Neural progenitor cell (in vitro differentiated cells): ENCODE results near the gene HCFC1. TPM values are rescaled to one million over a fixed set of nuclear protein-coding genes. Genes with fewer than 3 reads are reported as not detected.
A peak's percentile ranks its signal among the peaks of the same experiment; 100 is the strongest.

Experiments used
- DNase-seq: peaks from one replicate; pipeline ENCODE4 v3.0.0-alpha.2; 2016; ENCODE audit warnings: low spot score
- H2AFZ ChIP-seq: fragments of 200-600 bp; sonication (generic); replicated peaks from 2 replicates; pipeline ENCODE4 v1.6.1; 2016; ENCODE audit warnings: antibody characterized with exemption
- H3F3A ChIP-seq: fragments of 200-600 bp; sonication (generic); 2 replicates; pipeline ENCODE4 v1.6.1; 2016; ENCODE audit warnings: antibody characterized with exemption, low read depth
- H3K27ac ChIP-seq: fragments of 200-600 bp; sonication (generic); 2 replicates; pipeline ENCODE4 v1.5.1; 2016; ENCODE audit warnings: mild to moderate bottlenecking
- H3K27me3 ChIP-seq: fragments of 200-600 bp; sonication (generic); 2 replicates; pipeline ENCODE4 v1.6.1; 2016; ENCODE audit warnings: mild to moderate bottlenecking, moderate library complexity
- H3K36me3 ChIP-seq: fragments of 200-600 bp; sonication (generic); 2 replicates; pipeline ENCODE4 v1.5.1; 2016
- H3K4me1 ChIP-seq: fragments of 200-600 bp; sonication (generic); 2 replicates; pipeline ENCODE4 v1.6.1; 2016; ENCODE audit warnings: mixed run types
- H3K4me2 ChIP-seq: fragments of 200-600 bp; sonication (generic); 2 replicates; pipeline ENCODE4 v1.6.1; 2016
- H3K4me3 ChIP-seq: fragments of 200-600 bp; sonication (generic); 2 replicates; pipeline ENCODE4 v1.5.1; 2016
- H3K79me2 ChIP-seq: fragments of 200-600 bp; sonication (generic); 2 replicates; pipeline ENCODE4 v1.6.1; 2016; ENCODE audit warnings: low read depth
- H3K9ac ChIP-seq: fragments of 200-600 bp; sonication (generic); 2 replicates; pipeline ENCODE4 v1.6.1; 2016
- H3K9me3 ChIP-seq: fragments of 200-600 bp; sonication (generic); 2 replicates; pipeline ENCODE4 v1.5.1; 2016; ENCODE audit warnings: low read depth
- H4K20me1 ChIP-seq: fragments of 200-600 bp; sonication (generic); 2 replicates; pipeline ENCODE4 v1.6.1; 2016; ENCODE audit warnings: low read depth
- H3K27ac Mint-ChIP-seq: 3 replicates; pipeline ENCODE4 v1.8.0; 2021; ENCODE audit warnings: mixed read lengths
- H3K27me3 Mint-ChIP-seq: 2 replicates; pipeline ENCODE4 v1.8.0; 2022; ENCODE audit warnings: low read depth, mild to moderate bottlenecking, inconsistent platforms, moderate library complexity, mixed read lengths; ENCODE audit not compliant: insufficient read depth
- H3K36me3 Mint-ChIP-seq: 3 replicates; pipeline ENCODE4 v1.8.0; 2021; ENCODE audit warnings: mixed read lengths
- H3K4me1 Mint-ChIP-seq: 3 replicates; pipeline ENCODE4 v1.8.0; 2021; ENCODE audit warnings: mixed read lengths
- H3K4me3 Mint-ChIP-seq: 3 replicates; pipeline ENCODE4 v1.8.0; 2021; ENCODE audit warnings: mild to moderate bottlenecking, moderate library complexity, mixed read lengths
- H3K9me3 Mint-ChIP-seq: 3 replicates; pipeline ENCODE4 v1.8.0; 2020; ENCODE audit warnings: mixed read lengths
- CTCF ChIP-seq: fragments of 200-600 bp; sonication (generic); IDR thresholded peaks from 2 replicates; pipeline ENCODE4 v1.5.1; 2017; ENCODE audit warnings: antibody characterized with exemption, mild to moderate bottlenecking
- EZH2 ChIP-seq: fragments of 200-600 bp; sonication (generic); IDR thresholded peaks from 2 replicates; pipeline ENCODE4 v1.6.1; 2017; ENCODE audit warnings: antibody characterized with exemption, mild to moderate bottlenecking, moderate library complexity
- EZH2phosphoT487 ChIP-seq: fragments of 200-600 bp; sonication (generic); IDR thresholded peaks from 2 replicates; pipeline ENCODE4 v1.6.1; 2017; ENCODE audit warnings: antibody characterized with exemption
- total RNA-seq: library from RNA; depleted of rRNA; stranded (reverse); fragments of >200 nt; gene quantifications from 2 replicates; pipeline ENCODE4 v1.2.3, GENCODE V29; 2015; ENCODE audit warnings: low replicate concordance

The HCFC1 gene
- total RNA-seq, 1 donor from 2014 or later, result 20.7 TPM

GRCh38 chrX:153953892-153954557 is 17.6 kb downstream of the HCFC1 start:
- peaks cover 6% of the 10 kb centered on the region for H4K20me1 ChIP-seq
- H3K9me3 Mint-ChIP-seq, result no peaks in the 10 kb centered on the region
- H3K4me2 ChIP-seq, result no peak overlapping the region
- H3K27ac Mint-ChIP-seq, result no peak overlapping the region
- no peaks in the 10 kb centered on the region for H3K4me1 ChIP-seq
- H3K9me3 ChIP-seq, result no peaks in the 10 kb centered on the region
- no peaks in the 10 kb centered on the region for H3K36me3 ChIP-seq
- H3K36me3 Mint-ChIP-seq, result peaks cover 40% of the 10 kb centered on the region
- no peak for DNase-seq
- H3K4me1 Mint-ChIP-seq, result peaks cover 15% of the 10 kb centered on the region
- TF ChIP-seq CTCF (no peak), EZH2 (no peak), EZH2phosphoT487 (no peak)
- no peak overlapping the region for H3K4me3 ChIP-seq
- H3K9ac ChIP-seq, result no peak overlapping the region
- no peaks in the 10 kb centered on the region for H3K27me3 ChIP-seq
- no peak overlapping the region for H3K27ac ChIP-seq
- no peak overlapping the region for H2AFZ ChIP-seq
- peaks cover 9% of the 10 kb centered on the region for H3K27me3 Mint-ChIP-seq
- H3K79me2 ChIP-seq, result peaks cover 11% of the 10 kb centered on the region
- H3F3A ChIP-seq, result peaks cover 16% of the 10 kb centered on the region
- H3K4me3 Mint-ChIP-seq, result no peak overlapping the region

DNA sequence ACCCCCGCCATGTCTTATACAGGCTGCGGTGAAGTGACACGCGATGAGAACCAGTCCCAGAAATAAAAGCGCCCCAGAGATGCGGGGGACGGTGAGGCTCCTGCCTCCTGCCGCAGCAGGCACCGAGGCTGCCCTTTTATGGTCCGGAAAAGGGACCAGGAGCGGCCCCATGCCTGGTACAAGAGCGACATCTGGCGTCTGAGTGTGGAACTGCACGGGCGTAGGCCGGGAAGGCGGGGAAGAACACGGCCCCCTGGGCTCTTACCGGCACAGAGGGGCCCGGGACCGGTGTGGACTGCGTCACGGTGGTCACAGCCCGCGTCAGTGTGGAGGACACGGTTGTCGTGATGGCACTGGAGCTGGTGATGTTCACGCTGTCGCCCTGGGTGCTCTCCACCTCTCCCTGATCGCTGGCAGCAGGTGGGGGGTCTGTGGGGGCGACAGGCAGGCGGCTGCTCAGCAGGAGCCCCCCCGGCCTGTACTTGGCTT is 18.2 kb downstream of the HCFC1 start:
- peaks cover 4% of the 10 kb centered on the region for H3K4me1 ChIP-seq
- no peak overlapping the region for H3K4me3 ChIP-seq
- H3K4me2 ChIP-seq, result no peak overlapping the region
- H3K9me3 ChIP-seq, result no peaks in the 10 kb centered on the region
- Mint-ChIP-seq H3K36me3 (peaks cover 42% of the 10 kb centered on the region), H3K4me3 (no peak overlapping the region), H3K27ac (peak overlapping the region; percentile 90), H3K9me3 (no peaks in the 10 kb centered on the region), H3K27me3 (peaks cover 9% of the 10 kb centered on the region), H3K4me1 (peaks cover 22% of the 10 kb centered on the region)
- H3F3A ChIP-seq, result peaks cover 23% of the 10 kb centered on the region
- H4K20me1 ChIP-seq, result peaks cover 6% of the 10 kb centered on the region
- peak; percentile 71 for DNase-seq
- no peak overlapping the region for H2AFZ ChIP-seq
- peaks cover 11% of the 10 kb centered on the region for H3K79me2 ChIP-seq
- H3K36me3 ChIP-seq, result no peaks in the 10 kb centered on the region
- H3K27me3 ChIP-seq, result no peaks in the 10 kb centered on the region
- H3K9ac ChIP-seq, result no peak overlapping the region
- TF ChIP-seq CTCF (peak; percentile 82), EZH2phosphoT487 (no peak)
- no peak overlapping the region for H3K27ac ChIP-seq

DNA sequence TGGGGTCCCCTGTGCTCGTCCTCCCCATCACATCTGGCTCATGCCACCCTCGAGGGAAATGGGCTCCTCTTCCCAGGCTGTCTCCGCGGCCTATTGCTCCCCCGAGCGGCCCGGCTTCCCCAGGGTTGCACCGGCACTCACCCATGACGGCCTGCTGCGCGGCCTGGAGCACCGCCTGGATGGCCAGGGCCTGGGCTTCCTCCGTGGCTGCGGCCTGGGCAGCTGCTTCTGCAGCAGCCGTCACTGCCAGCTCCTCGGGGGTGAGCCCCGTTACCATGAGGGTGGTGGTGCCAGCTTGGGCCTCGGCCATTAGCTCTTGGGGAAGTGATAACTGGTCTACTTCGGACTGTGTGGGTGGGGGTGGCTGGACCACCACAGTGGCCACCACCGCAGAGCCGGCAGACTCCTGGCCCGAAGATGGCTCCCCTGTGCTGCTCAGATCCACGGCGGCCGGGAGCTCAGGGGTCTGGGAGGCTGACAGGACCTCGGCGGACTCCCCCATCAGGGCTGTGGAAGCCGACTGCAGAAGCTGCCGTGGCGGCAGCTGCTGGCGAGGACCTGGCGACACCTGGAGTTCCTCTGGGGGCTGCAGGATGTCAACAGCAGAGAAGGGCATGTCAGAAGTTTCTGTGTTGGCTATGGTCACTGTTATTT is 19.1 kb downstream of the HCFC1 start:
- no peak overlapping the region for H3K4me2 ChIP-seq
- no peaks in the 10 kb centered on the region for H3K9me3 ChIP-seq
- Mint-ChIP-seq H3K27ac (peak overlapping the region; percentile 90), H3K27me3 (peaks cover 9% of the 10 kb centered on the region), H3K36me3 (peaks cover 42% of the 10 kb centered on the region), H3K9me3 (no peaks in the 10 kb centered on the region), H3K4me3 (no peak overlapping the region), H3K4me1 (peaks cover 28% of the 10 kb centered on the region)
- DNase-seq, result no peak
- H3K4me3 ChIP-seq, result no peak overlapping the region
- H3K79me2 ChIP-seq, result peaks cover 11% of the 10 kb centered on the region
- H3K36me3 ChIP-seq, result no peaks in the 10 kb centered on the region
- no peak overlapping the region for H2AFZ ChIP-seq
- H3K9ac ChIP-seq, result no peak overlapping the region
- peaks cover 6% of the 10 kb centered on the region for H3K4me1 ChIP-seq
- H3K27me3 ChIP-seq, result no peaks in the 10 kb centered on the region
- H3K27ac ChIP-seq, result no peak overlapping the region
- peaks cover 32% of the 10 kb centered on the region for H3F3A ChIP-seq
- TF ChIP-seq EZH2phosphoT487, result no peak
- no peak for TF ChIP-seq CTCF
- no peak for TF ChIP-seq EZH2
- peaks cover 6% of the 10 kb centered on the region for H4K20me1 ChIP-seq
